WTC11 (cell line): ENCODE measurements around the gene LAPTM5.

Source experiments
- ETV6 ChIP-seq: sonication (generic); formaldehyde crosslinking; IDR thresholded peaks from 2 replicates; pipeline ENCODE4 v1.8.1; 2022; ENCODE audit warnings: mild to moderate bottlenecking, missing genetic modification reagents
- JUN ChIP-seq: sonication (generic); formaldehyde crosslinking; IDR thresholded peaks from 2 replicates; pipeline ENCODE4 v1.8.0; 2023; ENCODE audit warnings: mild to moderate bottlenecking, missing genetic modification reagents
- NR3C1 ChIP-seq: sonication (generic); formaldehyde crosslinking; conservative IDR thresholded peaks from 2 replicates; pipeline ENCODE4 v1.8.1; 2023; ENCODE audit warnings: low read depth, mild to moderate bottlenecking, missing genetic modification reagents
- RELA ChIP-seq: sonication (generic); formaldehyde crosslinking; IDR thresholded peaks from 2 replicates; pipeline ENCODE4 v1.8.1; 2022; ENCODE audit warnings: missing genetic modification reagents, mild to moderate bottlenecking, borderline replicate concordance
- SOX15 ChIP-seq: fragments of 250-450 bp; sonication (Bioruptor Pico); IDR thresholded peaks from 2 replicates; pipeline ENCODE4 v1.9.0; 2021; ENCODE audit warnings: mild to moderate bottlenecking
- TEAD4 ChIP-seq: sonication (generic); formaldehyde crosslinking; IDR thresholded peaks from 2 replicates; pipeline ENCODE4 v1.8.0; 2022; ENCODE audit warnings: mild to moderate bottlenecking, missing genetic modification reagents
- TF ChIP-seq, protein P1 (sequence below): fragments of 200-600 bp; IDR thresholded peaks from 2 replicates; pipeline ENCODE4 v1.8.0; 2022; ENCODE audit warnings: antibody characterized with exemption

DNA sequence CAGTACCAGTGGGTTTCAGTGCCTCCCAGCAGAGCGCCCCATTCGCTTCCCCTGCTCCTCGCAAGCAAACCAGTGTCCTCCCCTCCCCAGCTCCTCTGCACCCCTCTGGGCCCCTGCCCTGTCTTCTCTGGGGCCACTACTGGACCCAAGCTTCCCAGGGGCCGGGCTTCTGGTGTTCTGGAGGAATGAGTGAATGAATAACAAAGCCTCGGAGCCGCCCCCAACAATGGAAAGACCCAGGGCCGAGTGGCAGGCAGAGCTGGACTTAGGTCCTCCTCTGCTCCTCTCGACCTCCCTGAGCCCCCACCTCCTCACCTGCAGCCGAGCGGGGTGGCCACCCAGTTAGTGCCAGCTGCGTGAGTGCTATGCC lies 71.8 kb downstream of the LAPTM5 start:
- no peak for TF ChIP-seq JUN (CRISPR knock-in tag)
- no peak for TF ChIP-seq ETV6 (CRISPR knock-in tag)
- TF ChIP-seq NR3C1 (CRISPR knock-in tag), result no peak
- TF ChIP-seq, protein P1, sequence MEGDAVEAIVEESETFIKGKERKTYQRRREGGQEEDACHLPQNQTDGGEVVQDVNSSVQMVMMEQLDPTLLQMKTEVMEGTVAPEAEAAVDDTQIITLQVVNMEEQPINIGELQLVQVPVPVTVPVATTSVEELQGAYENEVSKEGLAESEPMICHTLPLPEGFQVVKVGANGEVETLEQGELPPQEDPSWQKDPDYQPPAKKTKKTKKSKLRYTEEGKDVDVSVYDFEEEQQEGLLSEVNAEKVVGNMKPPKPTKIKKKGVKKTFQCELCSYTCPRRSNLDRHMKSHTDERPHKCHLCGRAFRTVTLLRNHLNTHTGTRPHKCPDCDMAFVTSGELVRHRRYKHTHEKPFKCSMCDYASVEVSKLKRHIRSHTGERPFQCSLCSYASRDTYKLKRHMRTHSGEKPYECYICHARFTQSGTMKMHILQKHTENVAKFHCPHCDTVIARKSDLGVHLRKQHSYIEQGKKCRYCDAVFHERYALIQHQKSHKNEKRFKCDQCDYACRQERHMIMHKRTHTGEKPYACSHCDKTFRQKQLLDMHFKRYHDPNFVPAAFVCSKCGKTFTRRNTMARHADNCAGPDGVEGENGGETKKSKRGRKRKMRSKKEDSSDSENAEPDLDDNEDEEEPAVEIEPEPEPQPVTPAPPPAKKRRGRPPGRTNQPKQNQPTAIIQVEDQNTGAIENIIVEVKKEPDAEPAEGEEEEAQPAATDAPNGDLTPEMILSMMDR, result no peak
- no peak for TF ChIP-seq SOX15 (CRISPR knock-in tag)
- no peak for TF ChIP-seq RELA (CRISPR knock-in tag)
- TF ChIP-seq TEAD4 (CRISPR knock-in tag), result no peak
